HepG2 (cell line): ENCODE results near the gene COMMD10. TPM values are rescaled to one million over a fixed set of nuclear protein-coding genes. Genes with fewer than 3 reads are reported as not detected.

Source experiments
- ATAC-seq: fragments of 200-7000 bp; cut with Tn5 transposase; 3 replicates; pipeline ENCODE4 v1.9.1; 2020; ENCODE audit warnings: mild to moderate bottlenecking, moderate library complexity
- BruUV-seq: library from RNA; stranded (reverse); fragments of 400-500 nt; replicated peaks from 2 replicates; lab custom pipeline; 2021; lab: Mats Ljungman, UMichigan
- CTCF ChIA-PET: fragments of 300-600 bp; formaldehyde crosslinking; extraction: SDS; loops from one replicate; lab custom pipeline; 2021; ENCODE audit warnings: low total read pairs, inconsistent platforms, low intra/inter-chr PET ratio; lab: Yijun Ruan, JAX
- POLR2A ChIA-PET: fragments of 350-600 bp; sonication (Branson Sonifier 250); formaldehyde crosslinking; loops from one replicate; lab custom pipeline; 2020; ENCODE audit warnings: antibody characterized with exemption, inconsistent platforms; lab: Yijun Ruan, JAX
- DNase-seq: peaks from one replicate; pipeline ENCODE4 v3.0.0-alpha.2; 2015; ENCODE audit warnings: low spot score
- FAIRE-seq: peaks from 3 replicates; lab custom pipeline; 2011; peaks lifted over from hg19 to GRCh38; lab: Jason Lieb, UNC
- H2AFZ ChIP-seq: one replicate; pipeline ENCODE4 v1.6.1; 2011; ENCODE audit warnings: low read length, inconsistent platforms
- H3K27ac ChIP-seq: fragments of 300-600 bp; 3 replicates; pipeline ENCODE4 v1.8.0; 2011; ENCODE audit warnings: mixed run types, mild to moderate bottlenecking, mixed read lengths, low read length, inconsistent platforms; ENCODE audit not compliant: insufficient read depth; ENCODE audit errors: extremely low read length
- H3K27me3 ChIP-seq, 2 experiments: fragments of 200-600 bp in 1 of 2; 2 replicates in 1 of 2; 3 replicates in 1 of 2; pipeline versions ENCODE4 v1.6.0 to v1.8.0; 2011; ENCODE audit warnings: low read length in 2 of 2, mild to moderate bottlenecking in 2 of 2, moderate library complexity in 2 of 2, inconsistent platforms in 1 of 2; ENCODE audit not compliant: insufficient read depth in 2 of 2, control insufficient read depth in 1 of 2
- H3K36me3 ChIP-seq, 2 experiments: fragments of 200-600 bp in 1 of 2; replicated peaks in 1 of 2; 2 replicates in 1 of 2; 3 replicates in 1 of 2; pipeline versions ENCODE4 v1.5.1 to v1.8.0; 2011; ENCODE audit warnings: low read length in 2 of 2, inconsistent platforms in 1 of 2; ENCODE audit not compliant: insufficient read depth in 2 of 2, control insufficient read depth in 1 of 2
- H3K4me1 ChIP-seq: 2 replicates; pipeline ENCODE4 v1.5.1; 2012; ENCODE audit warnings: low read length, inconsistent platforms; ENCODE audit not compliant: insufficient read depth
- H3K4me2 ChIP-seq: 2 replicates; pipeline ENCODE4 v1.6.0; 2011; ENCODE audit warnings: low read depth, low read length, inconsistent platforms
- H3K4me3 ChIP-seq, 3 experiments: fragments of 200-600 bp in 1 of 3; sonication (generic), shearing (Covaris generic) in 1 of 3; replicated peaks in 1 of 3; 2 replicates each; pipeline ENCODE4 v1.5.1; 2011 to 2016; ENCODE audit warnings: low read length in 3 of 3, inconsistent platforms in 2 of 3, low read depth in 2 of 3, mild to moderate bottlenecking in 2 of 3, control low read depth in 1 of 3, mixed read lengths in 1 of 3; ENCODE audit not compliant: insufficient read depth in 1 of 3
- H3K79me2 ChIP-seq: one replicate; pipeline ENCODE4 v1.6.1; 2011; ENCODE audit warnings: low read length, inconsistent platforms; ENCODE audit not compliant: insufficient read depth
- H3K9ac ChIP-seq: 2 replicates; pipeline ENCODE4 v1.6.0; 2011; ENCODE audit warnings: mild to moderate bottlenecking, low read depth, low read length, inconsistent platforms; ENCODE audit not compliant: insufficient read depth
- H3K9me3 ChIP-seq: 2 replicates; pipeline ENCODE4 v1.5.1; 2012; ENCODE audit warnings: mild to moderate bottlenecking, low read length
- H4K20me1 ChIP-seq: 2 replicates; pipeline ENCODE4 v1.6.0; 2011; ENCODE audit warnings: inconsistent platforms, mild to moderate bottlenecking, low read length, moderate library complexity; ENCODE audit not compliant: insufficient read depth
- GATAD1 ChIP-seq: IDR thresholded peaks from 2 replicates; pipeline ENCODE4 v1.6.1; 2016; ENCODE audit warnings: missing genetic modification reagents, missing compliant biosample characterization
- HNRNPH1 ChIP-seq: fragments of 200-400 bp; formaldehyde crosslinking; optimal IDR thresholded peaks from 2 replicates; pipeline ENCODE3; 2017; ENCODE audit warnings: mild to moderate bottlenecking, low read depth, low read length
- ISX ChIP-seq: sonication (generic); formaldehyde crosslinking; conservative IDR thresholded peaks from 2 replicates; pipeline ENCODE4 v1.5.0; 2020; ENCODE audit warnings: missing genetic modification reagents
- KDM3A ChIP-seq: IDR thresholded peaks from 2 replicates; pipeline ENCODE4 v1.6.1; 2018; ENCODE audit warnings: low read depth, missing compliant biosample characterization
- REXO4 ChIP-seq: sonication (generic); formaldehyde crosslinking; IDR thresholded peaks from 2 replicates; pipeline ENCODE4 v1.8.0; 2022; ENCODE audit warnings: missing genetic modification reagents, mild to moderate bottlenecking, borderline replicate concordance
- ZFP36 ChIP-seq: fragments of 150-350 bp; IDR thresholded peaks from 2 replicates; pipeline ENCODE4 v1.6.1; 2018; ENCODE audit warnings: borderline replicate concordance, low read length, low read depth; ENCODE audit not compliant: partially characterized antibody
- ZNF12 ChIP-seq: sonication (generic); formaldehyde crosslinking; IDR thresholded peaks from 2 replicates; pipeline ENCODE4 v1.5.0; 2020; ENCODE audit warnings: missing genetic modification reagents
- ZNF121 ChIP-seq: sonication (generic); formaldehyde crosslinking; IDR thresholded peaks from 2 replicates; pipeline ENCODE4 v1.5.0; 2020; ENCODE audit warnings: mild to moderate bottlenecking, missing genetic modification reagents
- ZNF496 ChIP-seq: sonication (generic); formaldehyde crosslinking; IDR thresholded peaks from 2 replicates; pipeline ENCODE4 v1.8.1; 2023; ENCODE audit warnings: mild to moderate bottlenecking, moderate library complexity, missing genetic modification reagents; ENCODE audit not compliant: insufficient replicate concordance
- ZNF558 ChIP-seq: sonication (generic); formaldehyde crosslinking; IDR thresholded peaks from 2 replicates; pipeline ENCODE4 v1.9.0; 2022; ENCODE audit warnings: mild to moderate bottlenecking, missing genetic modification reagents, borderline replicate concordance
- WGBS: methylation state at CpG from one replicate; pipeline ENCODE4 v1.1.6; 2017; ENCODE audit warnings: low lambda C conversion rate; 5-methylcytosine and 5-hydroxymethylcytosine counted together
- in situ Hi-C: cut with HindIII; loops from 2 replicates; pipeline ENCODE4 v1.10.0; 2017; ENCODE audit warnings: low pct_unique_long_range_greater_than_20kb; ENCODE audit not compliant: extremely low pct_ligation_motif_present
- intact Hi-C: fragments of 100-400 bp; cut with micrococcal nuclease; formaldehyde crosslinking; loops from one replicate; pipeline ENCODE4 v1.10.0; 2022; ENCODE audit not compliant: unreplicated experiment
- polyA plus RNA-seq, 8 experiments: library from polyadenylated mRNA; depleted of rRNA in 3 of 8; stranded (reverse) in 7 of 8; unstranded in 1 of 8; fragments of >200 nt; fragmentation: Illumina TruSeq in 4 of 8; extraction: Trizol in 4 of 8; gene quantifications; 2 replicates each; pipeline versions ENCODE4 v1.2.1 to v1.2.3, GENCODE V29; 2011 to 2016; ENCODE audit warnings: low read depth in 4 of 8, missing spikeins in 1 of 8, mixed read lengths in 1 of 8; ENCODE audit not compliant: insufficient read depth in 1 of 8
- total RNA-seq, 5 experiments: library from RNA; depleted of rRNA; stranded (reverse); fragments of >200 nt; fragmentation: Illumina TruSeq; extraction: Trizol; gene quantifications; 2 replicates each; pipeline ENCODE4 v1.2.3, GENCODE V29; 2016; ENCODE audit warnings: low read depth in 1 of 5
- TF ChIP-seq, protein P1 (sequence below): sonication (generic); formaldehyde crosslinking; IDR thresholded peaks from 2 replicates; pipeline ENCODE4 v1.8.0; 2022; ENCODE audit warnings: mild to moderate bottlenecking, missing genetic modification reagents
- TF ChIP-seq, protein P2 (sequence below): sonication (generic); formaldehyde crosslinking; IDR thresholded peaks from 2 replicates; pipeline ENCODE4 v1.5.0; 2020; ENCODE audit warnings: missing genetic modification reagents
- TF ChIP-seq, protein P3 (sequence below): sonication (generic); formaldehyde crosslinking; IDR thresholded peaks from 2 replicates; pipeline ENCODE4 v1.4.0; 2020; ENCODE audit warnings: mild to moderate bottlenecking, missing genetic modification reagents, borderline replicate concordance

Gene COMMD10
- total and polyA plus RNA-seq, 2 of the 13 experiments (the other 11 are each of a cell fraction or from before 2014, with no cell fraction given) = 16.9 to 39.3 TPM

DNA sequence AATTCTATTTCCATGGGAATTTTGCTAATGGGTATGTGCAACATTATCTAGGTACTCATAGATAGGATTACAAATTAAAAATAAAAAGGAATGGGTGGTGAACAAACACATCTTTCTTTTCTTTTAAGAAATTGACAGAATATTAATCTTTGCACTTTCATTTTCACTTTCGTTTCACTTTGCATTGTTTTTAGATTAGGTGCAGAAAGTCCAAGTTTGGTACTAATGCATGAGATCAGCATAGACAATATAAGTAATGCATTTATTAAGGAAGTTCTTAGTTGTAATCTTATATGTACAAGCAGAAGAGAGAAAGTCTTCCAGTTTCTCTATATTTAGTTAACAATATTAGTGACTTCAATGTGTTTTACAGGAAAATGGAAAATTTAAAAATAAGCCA, 196.5 kb downstream of the COMMD10 start:
- Histone ChIP-seq H3K36me3 (no peaks in the 10 kb centered on the region; a peak in 1 of 5 replicates), H3K27ac (no peak overlapping the region), H3K79me2 (no peaks in the 10 kb centered on the region), H3K9me3 (peaks cover 11% of the 10 kb centered on the region), H3K9ac (no peak overlapping the region), H3K27me3 (no peaks in the 10 kb centered on the region), H2AFZ (no peak overlapping the region), H3K4me1 (no peaks in the 10 kb centered on the region), H3K4me3 (no peak overlapping the region), H3K4me2 (no peak overlapping the region), H4K20me1 (no peaks in the 10 kb centered on the region)
- no peak for FAIRE-seq
- no peak for ATAC-seq
- 90% methylated on average over 1 of the region's 1 CpG for WGBS
- POLR2A ChIA-PET = no interaction called here
- no peak for DNase-seq
- BruUV-seq = no TSS peak
- CTCF ChIA-PET = no interaction called here
- intact Hi-C loops = no loop called here
- in situ Hi-C loops = no loop called here
- no peak for TF ChIP-seq ZFP36
- TF ChIP-seq, protein P1, sequence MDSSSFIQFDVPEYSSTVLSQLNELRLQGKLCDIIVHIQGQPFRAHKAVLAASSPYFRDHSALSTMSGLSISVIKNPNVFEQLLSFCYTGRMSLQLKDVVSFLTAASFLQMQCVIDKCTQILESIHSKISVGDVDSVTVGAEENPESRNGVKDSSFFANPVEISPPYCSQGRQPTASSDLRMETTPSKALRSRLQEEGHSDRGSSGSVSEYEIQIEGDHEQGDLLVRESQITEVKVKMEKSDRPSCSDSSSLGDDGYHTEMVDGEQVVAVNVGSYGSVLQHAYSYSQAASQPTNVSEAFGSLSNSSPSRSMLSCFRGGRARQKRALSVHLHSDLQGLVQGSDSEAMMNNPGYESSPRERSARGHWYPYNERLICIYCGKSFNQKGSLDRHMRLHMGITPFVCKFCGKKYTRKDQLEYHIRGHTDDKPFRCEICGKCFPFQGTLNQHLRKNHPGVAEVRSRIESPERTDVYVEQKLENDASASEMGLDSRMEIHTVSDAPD (CRISPR knock-in tag) = no peak
- TF ChIP-seq KDM3A (CRISPR knock-in tag) = no peak
- no peak for TF ChIP-seq ZNF12 (CRISPR knock-in tag)
- TF ChIP-seq, protein P2, sequence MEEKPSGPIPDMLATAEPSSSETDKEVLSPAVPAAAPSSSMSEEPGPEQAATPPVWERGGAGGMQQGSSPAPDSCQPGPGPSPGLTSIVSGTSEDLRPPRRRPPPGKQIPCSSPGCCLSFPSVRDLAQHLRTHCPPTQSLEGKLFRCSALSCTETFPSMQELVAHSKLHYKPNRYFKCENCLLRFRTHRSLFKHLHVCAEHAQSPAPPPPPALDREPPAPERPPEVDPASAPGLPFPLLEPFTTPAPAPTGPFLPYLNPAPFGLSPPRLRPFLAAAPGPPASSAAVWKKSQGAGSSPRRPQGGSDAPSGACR = no peak
- TF ChIP-seq, protein P3, sequence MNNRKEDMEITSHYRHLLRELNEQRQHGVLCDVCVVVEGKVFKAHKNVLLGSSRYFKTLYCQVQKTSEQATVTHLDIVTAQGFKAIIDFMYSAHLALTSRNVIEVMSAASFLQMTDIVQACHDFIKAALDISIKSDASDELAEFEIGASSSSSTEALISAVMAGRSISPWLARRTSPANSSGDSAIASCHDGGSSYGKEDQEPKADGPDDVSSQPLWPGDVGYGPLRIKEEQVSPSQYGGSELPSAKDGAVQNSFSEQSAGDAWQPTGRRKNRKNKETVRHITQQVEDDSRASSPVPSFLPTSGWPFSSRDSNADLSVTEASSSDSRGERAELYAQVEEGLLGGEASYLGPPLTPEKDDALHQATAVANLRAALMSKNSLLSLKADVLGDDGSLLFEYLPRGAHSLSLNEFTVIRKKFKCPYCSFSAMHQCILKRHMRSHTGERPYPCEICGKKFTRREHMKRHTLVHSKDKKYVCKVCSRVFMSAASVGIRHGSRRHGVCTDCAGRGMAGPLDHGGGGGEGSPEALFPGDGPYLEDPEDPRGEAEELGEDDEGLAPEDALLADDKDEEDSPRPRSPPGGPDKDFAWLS (CRISPR knock-in tag) = no peak
- TF ChIP-seq ZNF496 (CRISPR knock-in tag) = no peak
- no peak for TF ChIP-seq ZNF558 (CRISPR knock-in tag)
- no peak for TF ChIP-seq REXO4 (CRISPR knock-in tag)
- TF ChIP-seq HNRNPH1 = no peak
- no peak for TF ChIP-seq GATAD1
- no peak for TF ChIP-seq ZNF121 (CRISPR knock-in tag)
- no peak for TF ChIP-seq ISX
